OCI-LY1 (cell line): Measurements from ENCODE around the gene MPRIP.
A peak's percentile ranks its signal among the peaks of the same experiment; 100 is the strongest.

Experiments used
- H2AFZ ChIP-seq: fragments of 200-600 bp; sonication (generic), shearing (Covaris generic); 2 replicates; pipeline ENCODE4 v1.6.0; 2014; ENCODE audit warnings: antibody characterized with exemption, mild to moderate bottlenecking, low read length
- H3F3A ChIP-seq: fragments of 200-600 bp; sonication (generic), shearing (Covaris generic); 2 replicates; pipeline ENCODE4 v1.6.0; 2014; ENCODE audit warnings: mild to moderate bottlenecking, antibody characterized with exemption, low read length, moderate library complexity; ENCODE audit not compliant: insufficient read depth
- H3K27ac ChIP-seq: fragments of 200-600 bp; sonication (generic); 2 replicates; pipeline ENCODE4 v1.5.1; 2014; ENCODE audit warnings: low read length, mixed run types, mild to moderate bottlenecking, low read depth; ENCODE audit not compliant: poor library complexity, severe bottlenecking
- H3K27me3 ChIP-seq: fragments of 200-600 bp; sonication (generic); 2 replicates; pipeline ENCODE4 v1.6.0; 2014; ENCODE audit warnings: antibody characterized with exemption, mild to moderate bottlenecking, low read length, moderate library complexity; ENCODE audit not compliant: insufficient read depth
- H3K36me3 ChIP-seq: fragments of 200-600 bp; sonication (generic); 2 replicates; pipeline ENCODE4 v1.6.1; 2014; ENCODE audit warnings: mild to moderate bottlenecking, antibody characterized with exemption, low read length, moderate library complexity, mixed read lengths; ENCODE audit not compliant: insufficient read depth
- H3K4me1 ChIP-seq: fragments of 200-600 bp; sonication (generic); 2 replicates; pipeline ENCODE4 v1.5.1; 2014; ENCODE audit warnings: mild to moderate bottlenecking, low read length, moderate library complexity; ENCODE audit not compliant: insufficient read depth, severe bottlenecking
- H3K4me2 ChIP-seq: fragments of 200-600 bp; sonication (generic), shearing (Covaris generic); 2 replicates; pipeline ENCODE4 v1.6.1; 2014; ENCODE audit warnings: low read length
- H3K4me3 ChIP-seq: fragments of 200-600 bp; sonication (generic); 2 replicates; pipeline ENCODE4 v1.5.1; 2014; ENCODE audit warnings: low read length, low read depth, mild to moderate bottlenecking, mixed read lengths; ENCODE audit not compliant: poor library complexity, severe bottlenecking
- H3K79me2 ChIP-seq: fragments of 200-600 bp; shearing (Covaris generic); 2 replicates; pipeline ENCODE4 v1.6.1; 2016; ENCODE audit warnings: mixed run types, low read length, mixed read lengths; ENCODE audit not compliant: insufficient read depth
- H3K9ac ChIP-seq: fragments of 200-600 bp; sonication (generic), shearing (Covaris generic); 2 replicates; pipeline ENCODE4 v1.6.1; 2014; ENCODE audit warnings: mild to moderate bottlenecking, low read length, mixed read lengths
- H3K9me2 ChIP-seq: fragments of 200-600 bp; sonication (generic), shearing (Covaris generic); 2 replicates; pipeline ENCODE4 v1.6.1; 2014; ENCODE audit warnings: low read depth, mild to moderate bottlenecking, low read length, mixed read lengths
- H3K9me3 ChIP-seq: fragments of 200-600 bp; shearing (Covaris generic); 2 replicates; pipeline ENCODE4 v1.6.1; 2014; ENCODE audit warnings: low read length, mixed read lengths
- H4K20me1 ChIP-seq: fragments of 200-600 bp; sonication (generic), shearing (Covaris generic); 2 replicates; pipeline ENCODE4 v1.6.0; 2016; ENCODE audit warnings: mild to moderate bottlenecking, low read length; ENCODE audit not compliant: insufficient read depth
- EZH2 ChIP-seq: fragments of 200-600 bp; sonication (generic), shearing (Covaris generic); IDR thresholded peaks from 2 replicates; pipeline ENCODE4 v1.8.0; 2017; ENCODE audit warnings: borderline replicate concordance, mixed run types, mild to moderate bottlenecking, antibody characterized with exemption, low read length, moderate library complexity, mixed read lengths
- TF ChIP-seq, protein P1 (sequence below): fragments of 200-600 bp; sonication (generic), shearing (Covaris generic); IDR thresholded peaks from 2 replicates; pipeline ENCODE4 v1.5.1; 2017; ENCODE audit warnings: mild to moderate bottlenecking, antibody characterized with exemption, low read length, moderate library complexity, mixed read lengths

The MPRIP gene

GRCh38 chr17:17232303-17232621, 190.0 kb downstream of the MPRIP start:
- H2AFZ ChIP-seq, result no peak overlapping the region
- no peaks in the 10 kb centered on the region for H3K9me3 ChIP-seq
- H3K4me2 ChIP-seq, result no peak overlapping the region
- no peak overlapping the region for H3K27ac ChIP-seq
- H4K20me1 ChIP-seq, result no peaks in the 10 kb centered on the region
- H3K4me1 ChIP-seq, result peaks cover 15% of the 10 kb centered on the region
- H3K9ac ChIP-seq, result no peak overlapping the region
- H3F3A ChIP-seq, result no peaks in the 10 kb centered on the region
- peaks cover 18% of the 10 kb centered on the region; the same call in 1 of the 2 replicates for H3K79me2 ChIP-seq
- H3K4me3 ChIP-seq, result no peak overlapping the region
- TF ChIP-seq, protein P1, sequence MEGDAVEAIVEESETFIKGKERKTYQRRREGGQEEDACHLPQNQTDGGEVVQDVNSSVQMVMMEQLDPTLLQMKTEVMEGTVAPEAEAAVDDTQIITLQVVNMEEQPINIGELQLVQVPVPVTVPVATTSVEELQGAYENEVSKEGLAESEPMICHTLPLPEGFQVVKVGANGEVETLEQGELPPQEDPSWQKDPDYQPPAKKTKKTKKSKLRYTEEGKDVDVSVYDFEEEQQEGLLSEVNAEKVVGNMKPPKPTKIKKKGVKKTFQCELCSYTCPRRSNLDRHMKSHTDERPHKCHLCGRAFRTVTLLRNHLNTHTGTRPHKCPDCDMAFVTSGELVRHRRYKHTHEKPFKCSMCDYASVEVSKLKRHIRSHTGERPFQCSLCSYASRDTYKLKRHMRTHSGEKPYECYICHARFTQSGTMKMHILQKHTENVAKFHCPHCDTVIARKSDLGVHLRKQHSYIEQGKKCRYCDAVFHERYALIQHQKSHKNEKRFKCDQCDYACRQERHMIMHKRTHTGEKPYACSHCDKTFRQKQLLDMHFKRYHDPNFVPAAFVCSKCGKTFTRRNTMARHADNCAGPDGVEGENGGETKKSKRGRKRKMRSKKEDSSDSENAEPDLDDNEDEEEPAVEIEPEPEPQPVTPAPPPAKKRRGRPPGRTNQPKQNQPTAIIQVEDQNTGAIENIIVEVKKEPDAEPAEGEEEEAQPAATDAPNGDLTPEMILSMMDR, result no peak
- no peak for TF ChIP-seq EZH2
- H3K9me2 ChIP-seq, result no peaks in the 10 kb centered on the region
- peaks cover 34% of the 10 kb centered on the region for H3K36me3 ChIP-seq
- no peaks in the 10 kb centered on the region for H3K27me3 ChIP-seq

DNA sequence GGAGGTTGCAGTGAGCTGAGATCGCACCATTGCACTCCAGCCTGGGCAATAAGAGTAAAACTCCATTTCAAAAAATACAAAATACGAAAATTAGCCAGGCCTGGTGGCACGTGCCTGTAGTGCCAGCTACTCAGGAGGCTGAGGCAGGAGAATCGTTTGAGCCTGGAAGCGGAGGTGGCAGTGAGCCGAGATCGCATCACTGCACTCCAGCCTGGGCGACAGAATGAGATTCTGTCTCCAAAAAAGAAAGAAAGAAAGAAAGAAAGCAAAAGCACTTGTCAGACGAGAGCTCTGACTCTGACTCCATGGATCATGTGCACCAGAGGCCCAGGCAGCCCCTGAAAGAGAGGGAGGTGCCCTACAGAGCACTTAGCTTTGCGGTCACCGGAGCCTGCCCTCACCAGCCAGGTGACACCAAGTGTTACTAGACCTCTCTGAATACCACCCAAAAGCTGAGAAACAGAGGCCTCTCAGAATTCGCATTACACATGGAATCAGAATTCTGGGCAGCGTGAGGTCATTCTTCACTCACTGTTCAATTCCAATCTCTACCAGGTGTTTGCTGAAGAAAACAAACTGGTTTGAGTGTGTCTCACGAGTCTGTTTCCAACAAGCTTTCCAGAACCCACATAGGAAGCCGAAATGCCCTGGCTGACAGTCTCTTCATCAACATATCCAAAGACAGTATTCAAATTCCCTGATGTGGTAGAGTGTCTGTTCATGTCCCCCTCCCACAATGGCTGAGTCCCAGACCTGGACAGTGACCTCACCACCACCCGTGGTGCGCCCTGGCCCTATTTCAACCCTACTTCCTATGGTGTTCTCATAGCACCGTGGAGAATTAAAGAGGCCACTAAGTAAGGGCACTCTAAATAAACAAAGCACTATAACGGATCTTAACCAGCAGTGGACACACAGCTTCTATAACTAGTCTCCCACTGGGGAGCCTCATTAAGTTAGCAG, 193.2 kb downstream of the MPRIP start:
- H3F3A ChIP-seq, result no peaks in the 10 kb centered on the region
- TF ChIP-seq EZH2, result no peak
- TF ChIP-seq, protein P1, result no peak
- H2AFZ ChIP-seq, result no peak overlapping the region
- H3K4me2 ChIP-seq, result peak overlapping the region; percentile 100
- H3K4me3 ChIP-seq, result peak overlapping the region; percentile 98
- H4K20me1 ChIP-seq, result no peaks in the 10 kb centered on the region
- peaks cover 18% of the 10 kb centered on the region; the same call in 1 of the 2 replicates for H3K79me2 ChIP-seq
- no peaks in the 10 kb centered on the region for H3K27me3 ChIP-seq
- peak overlapping the region; percentile 98 for H3K9ac ChIP-seq
- H3K4me1 ChIP-seq, result peaks cover 26% of the 10 kb centered on the region
- no peaks in the 10 kb centered on the region for H3K9me2 ChIP-seq
- H3K27ac ChIP-seq, result no peak overlapping the region
- H3K9me3 ChIP-seq, result no peaks in the 10 kb centered on the region
- peaks cover 15% of the 10 kb centered on the region; the same call in 1 of the 2 replicates for H3K36me3 ChIP-seq

DNA sequence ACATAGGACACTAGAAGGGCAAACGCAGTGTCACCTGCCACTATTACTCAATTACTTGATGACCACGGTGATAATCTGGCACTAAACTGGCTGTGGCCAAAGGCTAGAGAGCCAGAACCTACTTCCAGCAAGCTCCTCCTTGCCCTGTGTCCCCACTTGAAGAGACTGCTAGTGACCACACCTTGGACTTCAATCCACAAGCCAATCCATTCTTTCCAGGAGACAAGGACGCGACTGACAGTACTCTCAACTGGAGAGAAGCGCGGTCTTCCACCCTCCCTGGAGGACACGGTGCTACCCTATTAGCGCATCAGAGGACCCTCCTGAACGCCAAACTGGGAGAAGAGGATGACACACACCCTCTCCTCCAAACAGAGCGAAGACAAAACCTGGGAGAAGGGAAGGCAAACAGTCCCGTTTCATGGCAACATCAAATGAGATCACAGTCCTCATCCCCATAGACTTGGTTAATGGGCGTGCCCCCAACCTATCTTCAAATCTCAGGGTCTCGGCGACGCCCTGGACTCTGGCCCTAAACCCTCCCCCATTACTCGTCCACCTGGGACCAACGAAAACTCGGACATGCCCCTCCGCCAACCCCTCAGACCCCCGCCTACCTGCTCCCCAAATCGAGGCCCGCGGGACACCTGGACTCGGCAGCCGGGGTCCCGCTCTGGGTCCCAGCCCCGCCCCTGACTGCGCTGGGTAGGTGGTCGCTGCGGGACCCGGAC, 194.2 kb downstream of the MPRIP start:
- Histone ChIP-seq H3K27ac (no peak overlapping the region), H3K4me3 (peak overlapping the region; percentile 98), H3K9ac (peak overlapping the region; percentile 98), H3K27me3 (no peaks in the 10 kb centered on the region), H2AFZ (no peak overlapping the region), H3K9me2 (no peaks in the 10 kb centered on the region), H3F3A (no peaks in the 10 kb centered on the region), H4K20me1 (no peaks in the 10 kb centered on the region), H3K9me3 (no peaks in the 10 kb centered on the region), H3K79me2 (peaks cover 18% of the 10 kb centered on the region; the same call in 1 of the 2 replicates), H3K36me3 (peaks cover 7% of the 10 kb centered on the region; the same call in 1 of the 2 replicates), H3K4me1 (peaks cover 26% of the 10 kb centered on the region), H3K4me2 (peak overlapping the region; percentile 100)
- TF ChIP-seq, protein P1, result no peak
- TF ChIP-seq EZH2, result no peak
